ENCODE results near the gene CARHSP1. TPM values are rescaled to one million over a fixed set of nuclear protein-coding genes. Genes with fewer than 3 reads are reported as not detected.
"Not testable (repeated sequence)": the region's sequence is repeated elsewhere in the genome, so short reads cannot be mapped to it uniquely, and the experiment has no call there.

Gene CARHSP1
- total RNA-seq (10 to 100 TPM; 19.8 to 61.2 (median 22.9) TPM), polyA plus RNA-seq (10 to 100 TPM; 69.0 to 78.7 TPM)

- DNase-seq (peak; percentile 85 to 93 (median 88)), FAIRE-seq (no peak), ATAC-seq (peak; percentile 81 to 90 (median 84))
- no peak for TF ChIP-seq CTCF (IDR thresholded peaks at IDR 0.05)
- Histone ChIP-seq H3K4me1 (peaks cover 11 to 45% (median 25%) of the 10 kb centered on the region in 3 donors), H3K27ac (peak within 1 kb of the TSS; percentile 57 to 90 (median 86)), H3K9me3 (no peaks in the 10 kb centered on the region), H3K36me3 (no peaks in the 10 kb centered on the region), H3K4me3 (peak within 1 kb of the TSS; percentile 57 to 87 (median 58)), H3K27me3 (no peaks in the 10 kb centered on the region)
- WGBS, 2 donors, result 0 to 1% methylated on average over 72 to 83 of the region's 83 CpGs
- intact Hi-C loops (cut with DNase I), result no loop called here
Measured at GRCh38 chr16:8868416-8869211, at the start of gene CARHSP1. TSS of gene CARHSP1 (minus strand) at chr16:8869006. CDS start at chr16:8859328, 9,678 bp downstream.

- H3K4me1 ChIP-seq; H3K4me3 ChIP-seq; H3K27me3 ChIP-seq; DNase-seq; ATAC-seq; intact Hi-C loops (cut with DNase I); FAIRE-seq; H3K9me3 ChIP-seq; H3K27ac ChIP-seq: not testable (repeated sequence)
- 97% methylated on average over 10 of the region's 10 CpGs for WGBS, 2 donors
- peaks cover 6 to 49% (median 13%) of the 10 kb centered on the region in 3 donors for H3K36me3 ChIP-seq
Measured at GRCh38 chr16:8917336-8917735, 48.5 kb upstream of the CARHSP1 start.

- H3K4me3 ChIP-seq, result no peak overlapping the region
- no peaks in the 10 kb centered on the region for H3K27me3 ChIP-seq
- ATAC-seq (no peak), DNase-seq (no peak), FAIRE-seq (no peak)
- H3K4me1 ChIP-seq, result peaks cover 8 to 14% (median 10%) of the 10 kb centered on the region in 3 donors
- H3K27ac ChIP-seq, result no peak overlapping the region
- WGBS, 2 donors, result 88 to 90% methylated on average over 5 of the region's 5 CpGs
- peaks cover 3 to 42% (median 13%) of the 10 kb centered on the region in 3 donors for H3K36me3 ChIP-seq
- no peaks in the 10 kb centered on the region for H3K9me3 ChIP-seq
- intact Hi-C loops (cut with DNase I), result no loop called here
- no peak for TF ChIP-seq CTCF (IDR thresholded peaks at IDR 0.05)
Measured at GRCh38 chr16:8916541-8917225, 47.9 kb upstream of the CARHSP1 start.

- intact Hi-C loops (cut with DNase I), result no loop called here
- 42 to 45% methylated on average over 7 of the region's 7 CpGs for WGBS, 2 donors
- Histone ChIP-seq H3K4me1 (peaks cover 8 to 22% (median 17%) of the 10 kb centered on the region in 3 donors), H3K9me3 (no peaks in the 10 kb centered on the region), H3K27ac (no peak overlapping the region), H3K36me3 (peaks cover 3 to 44% (median 13%) of the 10 kb centered on the region in 3 donors), H3K27me3 (no peaks in the 10 kb centered on the region), H3K4me3 (no peak overlapping the region)
- no peak for FAIRE-seq
- no peak for DNase-seq
- no peak for TF ChIP-seq CTCF (IDR thresholded peaks at IDR 0.05)
- ATAC-seq, result no peak
Measured at GRCh38 chr16:8915722-8916301, 47.0 kb upstream of the CARHSP1 start.

- H3K9me3 ChIP-seq, result no peaks in the 10 kb centered on the region
- no peak overlapping the region for H3K27ac ChIP-seq
- H3K36me3 ChIP-seq, result peaks cover 3 to 46% (median 12%) of the 10 kb centered on the region in 3 donors
- no peaks in the 10 kb centered on the region for H3K27me3 ChIP-seq
- FAIRE-seq, result no peak
- ATAC-seq, result no peak
- peaks cover 8 to 23% (median 17%) of the 10 kb centered on the region in 3 donors for H3K4me1 ChIP-seq
- WGBS, 2 donors, result 97 to 98% methylated on average over 3 of the region's 3 CpGs
- intact Hi-C loops (cut with DNase I), result no loop called here
- no peak overlapping the region for H3K4me3 ChIP-seq
- TF ChIP-seq CTCF (IDR thresholded peaks at IDR 0.05), result no peak
- DNase-seq, result no peak
Measured at GRCh38 chr16:8914098-8914497, 45.3 kb upstream of the CARHSP1 start.

All from pancreas (tissue), 10 donors.